GM18951 (cell line): Measurements from ENCODE around the gene COL27A1.

ENCODE experiments used
- POLR2A ChIP-seq: IDR thresholded peaks from 4 replicates; pipeline ENCODE4 v1.6.1; 2011; ENCODE audit warnings: mild to moderate bottlenecking; ENCODE audit not compliant: insufficient read length, insufficient read depth; ENCODE audit errors: extremely low read depth
- in situ Hi-C: fragments of 300-500 bp; cut with MboI; formaldehyde crosslinking; loops from one replicate; pipeline ENCODE4 v1.12.0; 2022; ENCODE audit warnings: low sequenced_read_pairs, mixed read lengths, inconsistent platforms; ENCODE audit not compliant: unreplicated experiment

The COL27A1 gene

DNA sequence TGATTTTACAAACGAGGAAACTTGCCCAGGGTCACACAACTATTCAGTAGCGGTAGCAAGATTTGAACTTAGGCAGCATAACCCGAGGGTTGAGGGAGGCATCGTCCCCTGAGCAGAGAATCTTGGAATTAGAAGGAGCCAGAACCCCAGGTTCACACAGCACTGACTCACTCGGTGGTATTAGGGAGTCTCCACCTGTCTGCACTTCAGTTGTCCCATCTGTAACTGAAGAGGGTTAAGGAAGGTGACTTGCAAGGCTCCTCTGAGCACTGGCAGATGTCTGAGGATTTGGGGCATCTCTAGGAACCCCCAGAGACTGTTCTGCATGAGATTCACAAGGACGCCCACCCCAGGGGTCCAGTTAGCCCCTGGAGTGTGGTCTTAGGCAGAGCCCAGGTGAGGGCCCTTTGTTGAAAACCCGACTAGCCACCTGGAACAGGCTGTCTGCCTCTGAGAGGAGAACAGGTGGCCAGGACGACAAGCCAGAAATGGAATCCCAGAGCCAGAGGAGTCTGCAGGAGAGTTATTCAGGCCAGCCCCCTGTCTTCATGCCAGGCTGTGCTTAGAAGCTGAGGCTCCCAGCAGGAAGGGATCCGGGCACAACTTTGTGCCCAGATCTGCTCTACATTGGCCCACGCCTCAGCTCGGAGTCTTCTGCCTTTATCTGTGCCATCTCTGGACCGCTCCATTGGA is 117.5 kb downstream of the COL27A1 start:
- TF ChIP-seq POLR2A, result no peak
- in situ Hi-C loops, result no loop called here

DNA sequence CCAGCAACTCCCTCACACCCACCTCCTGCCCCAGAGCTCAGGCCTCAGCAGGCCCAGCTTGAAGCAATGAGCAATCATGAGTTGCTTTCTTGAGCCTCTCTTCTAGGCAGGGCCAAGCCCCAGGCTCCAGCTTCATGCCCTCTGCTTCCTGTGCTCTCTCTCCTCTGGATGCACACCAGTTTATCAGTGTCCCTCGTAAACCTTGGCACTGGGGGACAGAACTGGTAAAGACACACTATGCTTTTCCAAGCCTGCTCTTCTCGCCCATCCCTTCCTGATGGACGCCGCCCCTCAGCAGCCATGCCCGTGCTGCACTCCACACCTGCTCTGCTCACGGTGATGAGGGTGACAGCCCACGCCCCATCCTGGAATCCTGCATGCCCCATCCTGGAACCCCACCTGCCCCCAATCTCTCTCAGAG is 118.1 kb downstream of the COL27A1 start:
- no peak for TF ChIP-seq POLR2A
- in situ Hi-C loops, result no loop called here

DNA sequence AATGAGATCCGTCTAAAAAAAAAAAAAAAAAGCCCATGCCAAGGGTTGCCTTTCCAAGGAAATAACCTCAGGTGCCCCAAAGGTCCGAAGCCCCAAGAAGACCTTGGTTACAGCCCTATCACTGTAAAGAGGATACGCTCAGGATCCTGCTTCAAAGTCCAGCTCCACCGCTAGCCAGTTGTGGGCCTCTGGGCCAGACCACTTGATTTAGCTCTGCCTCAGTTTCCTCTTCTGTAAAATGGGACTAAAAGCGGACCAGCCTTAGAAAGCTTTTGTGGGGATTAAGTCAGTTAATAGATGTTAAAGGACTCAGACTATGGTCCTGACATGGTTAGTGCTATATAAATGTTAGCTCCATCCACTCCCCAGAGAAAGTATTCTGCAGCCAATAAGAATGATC is 118.9 kb downstream of the COL27A1 start:
- TF ChIP-seq POLR2A, result no peak
- in situ Hi-C loops, result no loop called here

DNA sequence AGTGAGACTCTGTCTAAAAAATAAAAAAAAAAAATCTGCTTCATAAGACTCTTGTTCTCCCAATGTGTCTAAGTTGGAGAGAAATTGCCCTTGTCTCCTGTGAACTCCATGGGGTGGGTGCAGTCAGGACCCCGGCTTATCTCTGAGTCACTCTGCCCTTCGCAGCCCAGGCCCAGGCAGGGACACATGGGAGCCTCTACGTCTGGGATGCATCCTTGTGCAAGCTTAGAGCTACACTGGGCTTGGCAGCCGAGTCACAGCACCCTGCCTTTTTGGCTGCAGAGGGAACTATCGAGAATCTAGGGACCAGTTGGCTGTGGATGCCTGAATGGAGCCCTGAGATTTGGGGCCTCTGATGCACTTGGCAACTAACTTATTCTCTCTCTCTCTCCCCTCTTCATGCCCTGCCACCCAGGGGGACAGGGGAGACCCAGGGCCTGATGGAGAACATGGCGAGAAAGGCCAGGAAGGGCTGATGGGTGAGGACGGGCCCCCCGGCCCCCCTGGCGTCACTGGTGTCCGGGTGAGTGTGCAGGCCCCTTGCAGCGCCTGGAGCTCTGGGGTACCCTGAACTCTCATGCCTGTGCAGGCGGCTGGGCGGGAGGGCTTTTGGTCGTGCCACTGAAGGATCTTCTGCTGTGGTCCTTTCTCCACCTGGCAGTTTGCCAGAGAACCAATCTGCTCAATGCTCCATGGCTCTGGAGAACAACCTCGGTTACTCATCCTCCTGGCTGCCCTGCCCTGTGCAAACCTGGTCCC is 120.1 kb downstream of the COL27A1 start:
- no peak for TF ChIP-seq POLR2A
- in situ Hi-C loops, result no loop called here

DNA sequence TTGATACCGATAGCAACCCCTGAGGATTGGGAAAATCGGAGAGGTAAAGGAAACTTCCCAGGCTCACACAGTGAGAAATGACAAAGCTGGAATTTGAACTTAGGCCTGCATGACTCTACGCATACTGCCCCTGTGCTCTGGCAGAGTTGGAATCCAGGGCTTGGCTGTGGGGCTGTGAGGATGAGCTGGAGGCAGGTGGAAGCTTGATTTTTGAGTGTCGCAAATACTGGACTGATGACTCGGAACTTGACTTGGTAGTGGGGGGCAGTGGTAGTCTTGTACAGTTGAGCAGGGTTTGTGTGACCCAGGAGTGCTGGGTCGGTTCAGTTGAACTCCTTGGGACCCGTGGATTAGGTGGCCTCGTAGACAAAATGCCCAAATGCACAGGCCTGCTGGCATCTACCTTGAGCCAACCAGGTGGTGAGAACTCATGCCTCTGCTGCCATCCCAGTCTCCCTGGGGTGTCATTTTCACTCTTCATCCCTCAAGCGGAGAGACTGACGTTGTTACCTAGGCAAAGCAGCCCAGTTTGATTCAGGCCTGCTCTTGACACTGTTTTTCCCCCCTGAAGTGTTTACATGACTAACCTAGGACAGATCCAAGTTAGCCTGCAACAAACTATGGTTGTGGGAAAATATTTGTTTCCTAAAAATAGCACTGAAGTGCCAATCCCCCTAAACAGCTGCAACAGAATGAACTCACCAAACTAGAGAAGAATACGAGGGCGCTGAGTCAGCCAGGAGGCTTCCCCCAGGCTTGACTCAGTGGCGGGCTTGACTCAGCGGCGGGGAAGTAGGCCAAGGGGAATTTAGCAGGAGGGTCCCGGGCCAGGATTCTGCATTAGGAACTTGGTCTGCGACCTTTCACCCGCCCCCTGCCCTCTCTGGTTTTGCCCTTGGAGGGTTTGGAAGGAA is 121.8 kb downstream of the COL27A1 start:
- in situ Hi-C loops, result no loop called here
- no peak for TF ChIP-seq POLR2A

DNA sequence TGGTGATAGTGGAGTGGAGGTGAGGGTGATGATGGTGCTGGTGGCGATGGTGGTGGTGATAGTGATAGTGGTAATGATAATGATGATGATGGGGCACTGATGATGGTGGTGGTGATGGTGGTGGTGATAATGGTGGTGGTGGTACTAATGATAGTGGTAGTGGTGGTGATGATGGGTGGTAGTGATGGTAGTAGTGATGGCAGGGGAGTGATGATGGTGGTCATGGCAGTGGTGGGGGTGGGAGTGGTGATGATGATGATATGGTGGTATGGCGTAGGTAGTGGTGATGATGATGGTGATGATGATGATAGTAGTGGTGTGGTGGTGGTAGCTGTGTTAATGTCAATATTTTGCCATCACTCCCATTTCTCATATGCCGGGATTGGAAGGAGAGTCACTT is 123.0 kb downstream of the COL27A1 start:
- no peak for TF ChIP-seq POLR2A
- in situ Hi-C loops, result no loop called here

DNA sequence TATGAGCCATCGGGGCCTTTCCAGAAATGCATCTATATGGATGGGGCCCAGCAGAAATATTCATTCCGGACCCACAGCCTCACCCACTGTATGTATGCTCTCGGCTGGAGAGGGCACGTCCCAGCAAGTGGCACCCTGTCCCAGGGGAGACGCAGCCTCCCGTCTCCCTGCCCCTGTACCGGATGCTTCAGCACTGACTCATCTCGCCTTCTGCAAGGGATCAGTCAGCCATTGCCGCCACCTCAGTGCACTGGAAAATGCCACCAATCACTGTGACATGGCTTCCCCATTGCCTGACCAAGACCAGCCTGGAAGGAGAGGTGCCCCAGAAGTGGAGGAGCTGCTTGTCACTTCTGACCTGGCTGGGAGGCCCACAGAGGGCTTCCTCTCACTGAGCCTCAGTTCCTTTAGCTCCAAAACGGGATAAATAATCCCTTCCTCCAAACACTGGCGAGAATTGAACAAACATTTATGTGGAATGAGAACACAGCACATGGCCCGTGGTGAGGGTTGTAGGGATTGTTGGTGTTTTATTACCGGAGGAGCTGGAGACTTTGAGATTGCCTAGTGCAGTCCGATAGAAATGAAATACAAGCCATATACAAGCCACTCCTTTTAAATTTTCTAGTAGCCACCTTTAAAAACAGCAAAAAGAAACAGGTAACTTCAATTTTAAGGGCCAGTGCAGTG is 123.7 kb downstream of the COL27A1 start:
- TF ChIP-seq POLR2A, result no peak
- in situ Hi-C loops, result no loop called here

DNA sequence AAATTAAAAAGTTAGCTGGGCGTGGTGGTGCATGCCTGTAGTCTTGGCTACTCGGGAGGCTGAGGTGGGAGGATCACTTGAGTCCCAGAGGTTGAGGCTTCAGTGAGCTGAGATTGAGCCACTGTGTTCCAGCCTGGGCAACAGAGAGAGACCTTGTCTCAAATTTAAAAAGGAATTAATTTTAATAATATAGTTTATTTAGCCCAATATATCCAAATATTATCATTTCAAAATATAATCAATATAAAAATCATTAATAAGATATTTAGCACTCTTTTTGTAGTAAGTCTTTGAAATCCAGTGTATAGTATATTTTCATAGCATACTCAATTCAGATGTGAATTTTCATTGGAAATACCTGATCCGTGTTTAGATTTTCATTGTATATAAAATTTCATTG is 124.4 kb downstream of the COL27A1 start:
- TF ChIP-seq POLR2A, result no peak
- in situ Hi-C loops, result loop anchor here (10.0 kb wide), 1 partner anchor 195 kb away; no protein-coding TSS in a partner anchor

DNA sequence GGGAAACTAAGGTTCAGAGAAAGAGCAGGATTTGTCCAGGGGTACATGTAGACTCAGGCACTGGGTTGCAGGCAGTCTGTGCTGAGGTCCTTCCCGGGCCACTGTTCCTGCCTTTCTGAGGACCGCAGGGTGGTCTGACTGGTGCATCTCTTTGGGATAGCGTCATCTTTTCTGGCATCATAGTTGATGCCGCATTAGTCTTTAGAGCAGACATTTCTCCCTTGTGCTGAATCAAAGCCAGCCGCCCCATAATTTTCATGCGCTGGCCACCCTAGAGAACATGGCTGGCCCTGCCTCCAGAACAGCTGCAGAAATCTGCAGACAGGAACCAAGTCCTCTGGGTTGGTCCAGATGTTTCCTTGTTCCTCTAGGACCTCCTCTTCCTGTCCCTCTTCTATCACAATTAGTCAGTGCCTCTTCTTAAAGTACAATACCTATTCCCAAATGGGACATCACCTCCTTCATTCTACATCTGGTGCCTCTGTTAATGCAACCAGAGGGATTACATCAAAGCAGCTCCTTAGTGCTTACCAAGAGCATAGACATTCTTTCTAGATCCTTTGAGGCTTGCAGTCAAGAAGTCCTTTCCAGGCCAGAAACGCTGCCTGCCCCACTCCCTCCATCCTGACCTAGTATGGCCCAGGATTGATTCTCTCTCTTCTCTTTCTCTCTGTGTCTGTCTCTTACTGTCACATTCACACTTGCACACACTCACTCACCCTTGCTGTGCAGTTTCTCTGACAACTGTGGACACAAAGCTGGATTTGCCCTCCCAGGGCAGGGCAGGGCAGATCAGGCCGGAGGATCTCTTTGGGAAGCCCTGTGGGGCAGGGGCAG is 125.5 kb downstream of the COL27A1 start:
- in situ Hi-C loops, result loop anchor here (10.0 kb wide), 1 partner anchor 196 kb away; no protein-coding TSS in a partner anchor
- no peak for TF ChIP-seq POLR2A

DNA sequence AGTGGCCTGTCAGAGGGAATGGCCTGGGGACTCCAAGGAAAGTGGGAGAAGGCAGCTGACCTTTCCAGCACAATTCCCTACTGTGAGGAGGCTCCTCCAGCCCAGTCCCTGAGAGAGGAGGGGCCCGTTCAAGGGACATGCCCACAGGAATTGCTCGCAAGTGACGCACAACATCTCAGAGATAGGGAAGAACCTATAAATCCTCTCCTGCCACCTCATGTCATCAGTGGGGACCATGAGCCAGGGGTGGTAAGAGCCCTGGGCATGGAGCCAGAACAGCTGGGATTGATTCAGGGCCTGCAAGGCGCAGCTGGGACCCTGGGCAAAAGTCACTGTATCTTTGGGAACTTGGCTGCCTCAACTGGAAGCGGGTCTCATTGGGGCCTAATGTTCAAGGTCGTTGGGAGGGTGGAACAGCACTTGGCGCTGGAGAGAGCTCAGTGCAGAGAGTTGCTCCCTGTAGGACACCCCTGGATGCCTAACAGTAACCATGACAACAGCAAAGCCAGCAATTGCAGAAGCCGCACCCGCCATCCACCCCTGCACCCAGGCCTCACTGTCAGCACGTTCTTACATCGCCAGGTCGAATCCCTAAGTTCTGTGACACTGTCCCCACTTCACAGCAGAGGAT is 126.3 kb downstream of the COL27A1 start:
- in situ Hi-C loops, result loop anchor here (10.0 kb wide), 1 partner anchor 197 kb away; no protein-coding TSS in a partner anchor
- no peak for TF ChIP-seq POLR2A

DNA sequence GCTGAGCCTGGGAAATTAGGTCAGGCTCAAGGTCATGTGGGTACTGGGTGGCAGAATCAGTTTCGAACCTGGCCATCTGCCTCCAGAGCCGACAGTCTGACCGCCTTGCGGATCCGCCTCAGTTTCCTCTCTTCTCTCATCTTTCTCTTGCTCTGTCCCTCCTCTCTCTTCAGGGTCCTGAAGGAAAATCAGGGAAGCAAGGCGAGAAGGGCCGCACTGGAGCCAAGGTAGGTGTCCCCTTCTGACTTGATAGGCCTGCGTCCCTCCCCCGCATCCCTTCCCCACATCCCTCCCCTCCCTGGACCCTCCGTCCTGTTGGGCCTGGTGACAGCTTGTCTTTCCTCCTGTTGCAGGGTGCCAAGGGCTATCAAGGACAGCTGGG is 126.8 kb downstream of the COL27A1 start:
- TF ChIP-seq POLR2A, result no peak
- in situ Hi-C loops, result loop anchor here (10.0 kb wide), 1 partner anchor 197 kb away; no protein-coding TSS in a partner anchor
